Measurements from ENCODE around the gene DDX27.
"Not testable (repeated sequence)": the region's sequence is repeated elsewhere in the genome, so short reads cannot be mapped to it uniquely, and the experiment has no call there.

DDX27 gene

DNA sequence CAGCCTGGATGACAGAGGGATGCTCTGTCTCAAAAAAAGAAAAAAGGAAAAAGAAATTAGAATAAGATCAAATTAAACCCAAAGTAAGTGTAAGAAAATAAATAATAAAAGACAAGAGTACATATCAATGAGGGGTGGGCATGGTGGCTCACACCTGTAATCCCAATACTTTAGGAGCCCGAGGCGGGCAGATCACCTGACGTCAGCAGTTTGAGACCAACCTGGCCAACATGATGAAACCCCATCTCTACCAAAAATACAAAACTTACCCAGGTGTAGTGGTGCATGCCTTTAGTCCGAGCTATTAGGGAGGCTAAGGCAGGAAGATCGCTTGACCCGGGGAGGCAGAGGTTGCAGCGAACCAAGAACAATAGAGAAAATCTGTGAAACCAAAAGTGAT, 16.2 kb upstream of the DDX27 start:
- in situ Hi-C loops (cut with MboI; ENCODE audit: low pct_unique_long_range_greater_than_20kb, low sequenced_read_pairs): no loop called here
- no peak for DNase-seq

DNA sequence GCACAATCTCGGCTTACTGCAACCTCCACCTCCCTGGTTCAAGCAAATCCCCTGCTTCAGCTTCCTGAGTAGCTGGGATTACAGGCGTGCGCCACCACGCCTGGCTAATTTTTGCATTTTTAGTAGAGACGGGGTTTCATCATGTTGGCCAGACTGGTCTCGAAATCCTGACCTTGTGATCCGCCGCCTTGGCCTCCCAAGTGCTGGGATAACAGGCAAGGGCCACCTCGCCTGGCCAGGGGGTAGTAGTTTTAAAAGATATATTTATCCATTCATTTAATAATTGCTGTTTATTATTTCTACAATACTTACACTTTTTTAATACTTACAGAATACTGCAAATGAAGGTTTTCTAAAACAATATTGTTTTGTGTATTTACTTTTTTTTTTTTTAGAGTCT, 15.5 kb upstream of the DDX27 start:
- in situ Hi-C loops (cut with MboI; ENCODE audit: low pct_unique_long_range_greater_than_20kb, low sequenced_read_pairs): no loop called here
- DNase-seq: no peak

- in situ Hi-C loops (cut with MboI; ENCODE audit: low pct_unique_long_range_greater_than_20kb, low sequenced_read_pairs): no loop called here
- peak; percentile 50 for DNase-seq
These were observed 12.1 kb upstream of the DDX27 start for GRCh38 chr20:49207076-49207475.

GRCh38 chr20:49210101-49210756, 9.0 kb upstream of the DDX27 start:
- no peak for DNase-seq
- in situ Hi-C loops (cut with MboI; ENCODE audit: low pct_unique_long_range_greater_than_20kb, low sequenced_read_pairs): no loop called here

DNA sequence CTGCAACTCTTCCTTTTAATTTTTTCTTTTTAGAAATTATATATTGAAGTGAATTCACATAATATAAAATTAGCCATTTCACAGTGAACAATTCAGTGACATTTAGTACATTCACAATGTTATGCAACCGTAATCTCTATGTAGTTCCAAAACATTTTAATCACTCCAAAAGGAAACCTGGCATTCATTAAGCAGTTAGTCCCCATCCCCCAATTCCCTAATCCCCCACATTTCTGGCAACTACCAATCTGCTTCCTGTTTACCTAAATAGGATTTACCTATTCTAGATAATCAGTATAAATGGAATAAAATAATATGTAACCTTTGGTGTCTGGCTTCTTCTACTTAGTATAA, 8.5 kb upstream of the DDX27 start:
- in situ Hi-C loops (cut with MboI; ENCODE audit: low pct_unique_long_range_greater_than_20kb, low sequenced_read_pairs): no loop called here
- DNase-seq: no peak

- in situ Hi-C loops (cut with MboI; ENCODE audit: low pct_unique_long_range_greater_than_20kb, low sequenced_read_pairs): no loop called here
These were observed 4.6 kb upstream of the DDX27 start for GRCh38 chr20:49214571-49214970.

DNA sequence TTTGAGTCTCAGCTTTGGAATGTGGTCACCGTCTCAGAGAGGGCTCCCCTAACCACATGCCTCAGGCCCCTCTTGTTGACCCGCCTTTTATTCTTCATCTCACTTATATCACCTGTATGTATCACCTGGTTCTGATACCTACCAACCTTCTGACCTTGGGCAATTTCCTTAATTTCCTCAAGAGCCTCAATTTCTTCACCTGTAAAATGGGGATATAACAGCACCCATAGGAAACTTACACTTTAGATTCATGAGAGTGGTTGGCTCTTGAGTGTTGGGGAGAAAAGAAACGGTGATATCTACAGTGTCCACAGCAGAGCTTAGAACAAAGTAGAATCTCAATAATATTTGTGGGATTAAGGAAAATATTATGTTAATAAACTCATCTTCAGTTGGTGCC, 4.0 kb upstream of the DDX27 start:
- no peak for DNase-seq
- in situ Hi-C loops (cut with MboI; ENCODE audit: low pct_unique_long_range_greater_than_20kb, low sequenced_read_pairs): no loop called here

More at GRCh38 chr20:49214571-49214970, 4.6 kb upstream of the DDX27 start:
- no peak for DNase-seq

- in situ Hi-C loops (cut with MboI; ENCODE audit: low pct_unique_long_range_greater_than_20kb, low sequenced_read_pairs): no loop called here
- DNase-seq: peak; percentile 95
These were observed 2.1 kb upstream of the DDX27 start for GRCh38 chr20:49216991-49217578.

DNA sequence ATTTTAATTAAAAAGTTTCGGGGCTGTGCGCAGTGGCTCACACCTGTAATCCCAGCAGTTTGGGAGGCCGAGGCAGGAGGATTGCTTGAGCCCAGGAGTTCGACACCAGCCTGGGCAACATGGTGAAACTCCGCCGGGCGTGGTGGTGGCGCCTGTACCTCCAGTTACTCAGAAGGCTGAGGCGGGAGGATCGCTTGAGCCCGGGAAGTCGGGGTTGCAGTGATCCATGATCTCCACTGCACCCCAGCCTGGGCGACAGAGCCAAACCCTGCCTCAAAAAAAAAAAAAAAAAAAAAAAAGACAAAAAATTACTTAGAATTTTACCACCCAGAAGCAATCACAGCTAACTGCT, 501 bp upstream of the DDX27 start:
- in situ Hi-C loops (cut with MboI; ENCODE audit: low pct_unique_long_range_greater_than_20kb, low sequenced_read_pairs); DNase-seq: not testable (repeated sequence)

- no peak for DNase-seq
- in situ Hi-C loops (cut with MboI; ENCODE audit: low pct_unique_long_range_greater_than_20kb, low sequenced_read_pairs): no loop called here
These were observed 962 bp downstream of the DDX27 start for GRCh38 chr20:49219924-49220831.

- in situ Hi-C loops (cut with MboI; ENCODE audit: low pct_unique_long_range_greater_than_20kb, low sequenced_read_pairs): no loop called here
- DNase-seq: no peak
These were observed 6.7 kb downstream of the DDX27 start for GRCh38 chr20:49225896-49226295.

GRCh38 chr20:49228676-49229075, 9.5 kb downstream of the DDX27 start:
- DNase-seq: no peak
- in situ Hi-C loops (cut with MboI; ENCODE audit: low pct_unique_long_range_greater_than_20kb, low sequenced_read_pairs): no loop called here

- in situ Hi-C loops (cut with MboI; ENCODE audit: low pct_unique_long_range_greater_than_20kb, low sequenced_read_pairs): no loop called here
- DNase-seq: no peak
These were observed 10.2 kb downstream of the DDX27 start for GRCh38 chr20:49229381-49229780.

DNA sequence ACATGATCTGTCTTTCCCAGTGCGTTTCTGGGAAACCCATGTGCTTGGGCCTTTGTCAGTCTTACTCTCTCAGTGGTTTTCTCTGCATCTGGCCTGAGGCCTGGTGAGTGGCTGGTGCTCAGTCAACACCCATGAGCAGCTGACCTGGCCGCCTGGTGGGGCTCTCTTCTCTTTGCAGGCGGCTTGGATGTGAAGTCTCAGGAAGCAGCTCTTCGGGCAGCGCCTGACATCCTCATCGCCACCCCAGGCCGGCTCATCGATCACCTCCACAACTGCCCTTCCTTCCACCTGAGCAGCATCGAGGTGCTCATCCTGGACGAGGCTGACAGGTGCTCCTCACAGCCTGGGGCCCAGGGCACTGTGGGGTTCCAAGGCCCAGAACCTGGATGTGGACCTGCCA, 10.8 kb downstream of the DDX27 start:
- in situ Hi-C loops (cut with MboI; ENCODE audit: low pct_unique_long_range_greater_than_20kb, low sequenced_read_pairs): no loop called here
- no peak for DNase-seq

GRCh38 chr20:49230561-49231133, 11.4 kb downstream of the DDX27 start:
- DNase-seq: peak; percentile 86
- in situ Hi-C loops (cut with MboI; ENCODE audit: low pct_unique_long_range_greater_than_20kb, low sequenced_read_pairs): no loop called here

DNA sequence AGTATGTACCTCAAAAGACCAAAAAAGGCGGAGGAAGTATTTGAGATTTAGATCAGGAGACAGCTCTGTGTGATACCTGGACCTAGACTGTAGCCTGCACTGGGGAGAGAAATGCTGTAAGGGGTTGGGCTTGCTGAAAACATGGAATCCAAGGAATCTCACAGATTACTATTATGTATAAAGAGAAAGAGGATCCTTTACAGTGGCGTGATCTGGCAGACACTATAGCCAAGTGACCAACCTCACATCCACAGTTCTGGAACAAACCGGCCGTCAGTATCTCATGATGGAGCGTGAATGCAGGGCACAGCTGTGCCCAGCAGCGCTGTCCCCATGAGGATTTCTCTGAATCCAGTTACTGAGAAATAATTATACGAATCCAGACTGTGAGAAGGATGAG, 12.3 kb downstream of the DDX27 start:
- in situ Hi-C loops (cut with MboI; ENCODE audit: low pct_unique_long_range_greater_than_20kb, low sequenced_read_pairs): no loop called here
- no peak for DNase-seq

GRCh38 chr20:49233226-49233625, 14.0 kb downstream of the DDX27 start:
- in situ Hi-C loops (cut with MboI; ENCODE audit: low pct_unique_long_range_greater_than_20kb, low sequenced_read_pairs): no loop called here
- DNase-seq: no peak

DNA sequence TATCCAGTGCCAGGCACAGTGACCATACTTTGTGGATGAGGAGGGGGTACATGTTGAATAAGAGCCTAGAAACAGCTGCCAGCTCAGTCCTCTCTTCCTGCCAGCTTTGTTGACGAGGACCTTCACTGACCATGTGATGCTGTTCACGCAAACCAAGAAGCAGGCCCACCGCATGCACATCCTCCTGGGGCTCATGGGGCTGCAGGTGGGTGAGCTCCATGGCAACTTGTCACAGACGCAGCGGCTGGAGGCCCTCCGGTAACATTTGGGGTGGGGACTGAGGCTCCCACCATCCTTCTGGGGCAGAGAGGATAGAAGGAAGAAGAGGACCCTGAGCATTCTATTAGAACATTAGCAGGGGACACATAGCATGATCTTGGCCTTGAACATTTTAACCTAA, 15.6 kb downstream of the DDX27 start:
- in situ Hi-C loops (cut with MboI; ENCODE audit: low pct_unique_long_range_greater_than_20kb, low sequenced_read_pairs): no loop called here
- no peak for DNase-seq

DNA sequence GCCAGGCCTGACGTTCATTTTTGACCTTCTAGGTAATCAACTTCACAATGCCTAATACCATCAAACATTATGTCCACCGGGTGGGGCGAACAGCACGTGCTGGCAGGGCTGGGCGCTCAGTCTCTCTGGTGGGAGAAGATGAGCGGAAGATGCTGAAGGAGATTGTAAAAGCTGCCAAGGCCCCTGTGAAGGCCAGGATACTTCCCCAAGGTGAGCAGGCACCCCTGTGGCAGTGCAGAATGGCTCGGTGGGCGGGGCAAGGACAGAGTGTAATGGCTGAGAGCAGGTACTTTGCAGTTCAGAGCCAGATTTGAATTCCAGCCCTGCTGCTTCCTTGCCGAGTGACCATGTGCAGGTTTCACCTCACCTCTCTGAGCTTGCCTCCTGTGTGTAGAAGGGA, 17.1 kb downstream of the DDX27 start:
- in situ Hi-C loops (cut with MboI; ENCODE audit: low pct_unique_long_range_greater_than_20kb, low sequenced_read_pairs): no loop called here
- no peak for DNase-seq

DNA sequence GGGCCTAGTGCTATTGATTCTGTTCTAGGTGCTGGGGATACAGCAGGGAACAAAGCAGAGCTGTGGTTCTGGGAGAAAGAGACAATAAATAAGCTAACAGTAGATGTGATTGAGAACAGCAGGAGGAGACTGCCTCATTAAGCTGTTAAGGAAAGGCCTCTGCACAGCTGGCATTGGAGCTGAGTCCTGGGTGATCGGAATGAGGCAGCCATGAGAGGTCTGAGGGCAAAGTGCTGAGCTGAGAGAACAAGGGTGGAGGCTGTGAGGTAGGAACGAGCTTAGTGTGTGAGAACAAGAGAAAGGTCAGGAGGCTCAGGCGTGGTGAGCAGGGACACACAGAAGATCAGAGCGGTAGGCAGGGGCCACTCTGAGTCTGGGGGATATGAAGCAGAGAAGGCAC, 18.3 kb downstream of the DDX27 start:
- DNase-seq: no peak
- in situ Hi-C loops (cut with MboI; ENCODE audit: low pct_unique_long_range_greater_than_20kb, low sequenced_read_pairs): no loop called here
